ENCODE measurements around the gene ITGA6.

The ITGA6 gene

DNA sequence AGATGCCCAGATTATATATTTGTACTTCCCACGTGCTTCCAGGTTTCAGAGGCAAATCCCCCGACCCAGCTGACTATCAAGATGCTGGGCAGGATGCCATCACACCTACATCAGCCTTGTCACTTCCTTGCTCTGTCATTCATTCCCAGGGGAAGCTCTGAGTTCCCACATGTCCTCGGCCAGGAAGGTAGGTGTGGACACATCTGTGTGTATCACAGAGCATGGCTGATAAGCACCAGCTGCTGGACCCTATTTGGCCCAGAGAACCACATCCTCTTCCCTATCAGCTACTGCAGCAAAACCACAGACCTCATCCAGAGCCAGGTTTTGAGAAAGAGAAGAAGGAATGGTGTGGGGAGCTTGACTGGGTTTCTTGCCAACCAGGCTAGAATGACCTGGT is 31.9 kb upstream of the ITGA6 start:
- no peak overlapping the region for H3K4me3 ChIP-seq (replicated peaks; ENCODE audit: low read depth, low read length)
- DNase-seq (ENCODE audit: low read depth), result no peak
- TF ChIP-seq, protein P1, sequence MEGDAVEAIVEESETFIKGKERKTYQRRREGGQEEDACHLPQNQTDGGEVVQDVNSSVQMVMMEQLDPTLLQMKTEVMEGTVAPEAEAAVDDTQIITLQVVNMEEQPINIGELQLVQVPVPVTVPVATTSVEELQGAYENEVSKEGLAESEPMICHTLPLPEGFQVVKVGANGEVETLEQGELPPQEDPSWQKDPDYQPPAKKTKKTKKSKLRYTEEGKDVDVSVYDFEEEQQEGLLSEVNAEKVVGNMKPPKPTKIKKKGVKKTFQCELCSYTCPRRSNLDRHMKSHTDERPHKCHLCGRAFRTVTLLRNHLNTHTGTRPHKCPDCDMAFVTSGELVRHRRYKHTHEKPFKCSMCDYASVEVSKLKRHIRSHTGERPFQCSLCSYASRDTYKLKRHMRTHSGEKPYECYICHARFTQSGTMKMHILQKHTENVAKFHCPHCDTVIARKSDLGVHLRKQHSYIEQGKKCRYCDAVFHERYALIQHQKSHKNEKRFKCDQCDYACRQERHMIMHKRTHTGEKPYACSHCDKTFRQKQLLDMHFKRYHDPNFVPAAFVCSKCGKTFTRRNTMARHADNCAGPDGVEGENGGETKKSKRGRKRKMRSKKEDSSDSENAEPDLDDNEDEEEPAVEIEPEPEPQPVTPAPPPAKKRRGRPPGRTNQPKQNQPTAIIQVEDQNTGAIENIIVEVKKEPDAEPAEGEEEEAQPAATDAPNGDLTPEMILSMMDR (IDR thresholded peaks at IDR 0.05; ENCODE audit: low read length, missing control alignments), result no peak

DNA sequence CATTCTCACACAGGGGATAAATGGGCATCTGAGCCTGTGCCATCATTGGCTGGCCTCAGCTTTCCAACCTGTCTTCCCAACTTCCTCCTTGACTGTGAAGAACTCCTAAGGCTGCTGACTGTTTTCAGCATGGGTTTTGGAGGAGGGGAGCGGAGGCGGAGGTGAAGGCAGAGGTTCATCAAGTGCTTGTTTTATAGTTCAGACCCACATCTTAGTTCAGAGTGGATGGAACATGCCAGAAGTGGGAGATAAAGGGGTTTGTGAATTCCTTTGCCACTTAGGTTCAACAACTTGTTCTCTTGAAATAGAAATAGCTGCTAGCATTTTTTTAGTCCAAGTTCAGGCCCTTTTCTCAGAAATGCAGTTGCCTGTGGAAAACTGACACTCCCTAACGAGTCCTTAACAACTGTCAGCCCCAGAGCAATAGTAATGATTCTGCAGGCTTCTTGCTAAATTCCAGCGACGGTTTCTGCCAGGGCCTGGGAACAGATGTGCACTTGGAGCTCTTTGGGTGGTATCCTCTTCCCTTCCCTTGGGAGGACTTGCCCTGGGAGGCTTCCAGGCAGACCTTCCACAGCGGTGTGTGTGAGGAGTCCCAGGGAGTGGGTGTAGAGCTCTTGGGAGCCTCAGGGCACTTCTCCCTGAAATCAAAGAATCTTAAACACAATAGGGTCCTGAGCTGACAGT is 30.1 kb upstream of the ITGA6 start:
- TF ChIP-seq, protein P1 (IDR thresholded peaks at IDR 0.05; ENCODE audit: low read length, missing control alignments), result no peak
- DNase-seq (ENCODE audit: low read depth), result no peak
- H3K4me3 ChIP-seq (replicated peaks; ENCODE audit: low read depth, low read length), result no peak overlapping the region

DNA sequence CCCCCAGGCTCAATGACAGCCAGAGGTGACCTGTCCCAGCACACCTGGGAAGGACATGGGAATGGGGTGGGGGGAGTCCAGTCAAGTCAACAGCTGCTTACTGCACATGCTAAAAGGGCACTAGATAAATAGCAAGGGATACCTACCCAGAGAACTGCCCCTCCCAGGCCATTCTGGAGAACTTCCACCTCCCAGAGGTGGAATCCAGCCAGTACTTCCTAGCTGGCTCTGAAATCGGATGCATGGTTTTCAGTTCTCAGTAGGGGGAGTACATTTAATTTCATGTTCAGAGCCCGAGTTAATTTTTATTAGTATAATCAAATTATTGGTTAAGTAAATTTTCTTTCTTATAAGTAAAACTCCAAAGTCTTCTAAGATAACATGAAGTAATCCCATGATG is 28.9 kb upstream of the ITGA6 start:
- TF ChIP-seq, protein P1 (IDR thresholded peaks at IDR 0.05; ENCODE audit: low read length, missing control alignments), result no peak
- DNase-seq (ENCODE audit: low read depth), result no peak
- H3K4me3 ChIP-seq (replicated peaks; ENCODE audit: low read depth, low read length), result no peak overlapping the region

DNA sequence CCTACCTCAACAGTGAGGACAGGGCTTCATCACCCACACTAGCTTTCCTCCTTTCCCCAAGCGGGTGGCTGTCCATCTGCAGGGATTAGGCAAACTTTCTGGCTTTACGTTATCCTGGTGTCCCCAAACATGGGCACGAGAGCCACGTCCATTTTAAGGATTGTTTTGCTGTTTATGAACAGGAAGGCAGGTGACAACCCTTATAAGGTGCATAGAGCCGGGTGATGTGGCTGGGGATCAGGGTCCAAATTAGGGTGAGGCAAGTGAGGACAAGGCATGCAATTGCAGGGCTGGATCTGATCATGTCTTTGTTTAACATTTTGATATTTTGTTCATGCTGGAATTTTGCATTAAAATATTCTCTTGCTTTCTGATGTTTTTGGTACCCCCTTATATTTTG is 27.6 kb upstream of the ITGA6 start:
- DNase-seq (ENCODE audit: low read depth), result no peak
- TF ChIP-seq, protein P1 (IDR thresholded peaks at IDR 0.05; ENCODE audit: low read length, missing control alignments), result no peak
- H3K4me3 ChIP-seq (replicated peaks; ENCODE audit: low read depth, low read length), result no peak overlapping the region

DNA sequence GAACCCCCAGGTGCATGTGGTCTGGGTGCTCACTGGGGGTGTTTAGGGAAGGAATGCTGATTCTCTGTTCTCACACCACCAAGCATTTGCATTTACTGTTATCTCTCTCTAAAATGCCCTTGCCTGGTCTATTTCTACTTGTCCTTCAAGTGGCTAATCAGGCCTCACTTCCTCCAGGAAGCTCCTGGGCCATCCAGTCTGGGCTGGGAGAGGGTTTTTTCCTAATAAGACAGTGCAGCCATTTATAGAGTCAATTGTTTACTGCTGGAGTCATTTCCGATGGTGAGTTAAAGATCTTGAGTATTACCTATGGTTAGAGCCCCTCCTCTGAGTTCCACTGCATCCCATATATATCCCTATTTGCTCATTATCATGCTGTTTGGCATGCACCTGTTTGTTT is 25.2 kb upstream of the ITGA6 start:
- TF ChIP-seq, protein P1 (IDR thresholded peaks at IDR 0.05; ENCODE audit: low read length, missing control alignments), result no peak
- no peak for DNase-seq (ENCODE audit: low read depth)
- no peak overlapping the region for H3K4me3 ChIP-seq (replicated peaks; ENCODE audit: low read depth, low read length)

DNA sequence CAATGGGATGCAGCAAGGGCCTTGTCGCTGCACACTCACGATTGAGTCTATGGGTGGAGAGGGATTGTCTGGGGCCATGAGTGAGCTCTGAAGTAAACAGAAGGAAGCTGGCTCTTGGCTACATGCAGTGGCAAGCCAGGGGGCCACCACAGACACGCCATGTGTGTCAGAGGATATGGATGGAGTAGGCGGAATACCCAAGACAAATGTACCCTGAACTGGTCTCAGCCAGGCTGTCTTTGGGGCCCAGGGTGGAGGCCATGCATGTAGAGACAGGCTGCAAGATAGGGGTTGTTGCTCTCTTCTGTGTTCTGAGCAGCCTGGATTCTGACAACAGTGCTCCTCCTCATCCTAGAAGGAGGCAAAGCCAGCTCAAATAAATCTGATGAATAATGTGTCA is 24.0 kb upstream of the ITGA6 start:
- TF ChIP-seq, protein P1 (IDR thresholded peaks at IDR 0.05; ENCODE audit: low read length, missing control alignments), result no peak
- no peak overlapping the region for H3K4me3 ChIP-seq (replicated peaks; ENCODE audit: low read depth, low read length)

DNA sequence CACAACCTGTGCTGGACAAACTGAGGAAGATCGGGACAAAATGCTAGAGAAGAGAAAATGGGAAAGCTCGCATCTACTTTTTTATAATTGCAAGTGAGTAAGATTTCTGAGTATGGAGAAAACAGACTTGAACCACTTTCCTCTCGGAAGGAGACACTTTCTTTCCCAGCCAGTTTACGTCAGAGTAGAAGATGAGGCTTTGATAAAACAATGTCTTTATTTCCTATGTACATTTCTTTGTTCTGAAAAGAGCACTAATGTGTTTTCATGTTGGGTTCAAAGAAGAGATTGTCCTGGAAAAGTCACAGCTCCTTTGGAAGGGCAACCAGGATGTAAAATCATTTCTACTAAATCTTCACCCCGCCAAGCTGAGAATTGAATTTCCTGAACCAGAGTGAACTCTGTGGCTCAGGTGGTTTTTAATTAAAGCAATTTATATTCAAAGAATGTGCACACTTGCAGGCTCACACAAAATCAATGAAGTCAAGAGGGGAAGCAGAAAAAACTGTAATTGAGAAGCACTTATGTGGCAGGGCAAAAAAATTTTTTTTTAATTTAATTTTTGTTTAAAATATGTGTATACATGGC is 23.4 kb upstream of the ITGA6 start:
- TF ChIP-seq, protein P1 (IDR thresholded peaks at IDR 0.05; ENCODE audit: low read length, missing control alignments), result no peak
- DNase-seq (ENCODE audit: low read depth), result no peak
- no peak overlapping the region for H3K4me3 ChIP-seq (replicated peaks; ENCODE audit: low read depth, low read length)

More for the DNA sequence above, 24.0 kb upstream of the ITGA6 start:
- DNase-seq (ENCODE audit: low read depth), result no peak
